Fibroblast of gingiva (primary cell): Measurements from ENCODE around the gene TIMM8B.
"Not testable (repeated sequence)": the region's sequence is repeated elsewhere in the genome, so short reads cannot be mapped to it uniquely, and the experiment has no call there.

Source experiments
- DNase-seq: peaks from one replicate; pipeline ENCODE4 v3.0.0-alpha.2; 2011; ENCODE audit warnings: low read depth

The TIMM8B gene, protein sequence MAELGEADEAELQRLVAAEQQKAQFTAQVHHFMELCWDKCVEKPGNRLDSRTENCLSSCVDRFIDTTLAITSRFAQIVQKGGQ

DNA sequence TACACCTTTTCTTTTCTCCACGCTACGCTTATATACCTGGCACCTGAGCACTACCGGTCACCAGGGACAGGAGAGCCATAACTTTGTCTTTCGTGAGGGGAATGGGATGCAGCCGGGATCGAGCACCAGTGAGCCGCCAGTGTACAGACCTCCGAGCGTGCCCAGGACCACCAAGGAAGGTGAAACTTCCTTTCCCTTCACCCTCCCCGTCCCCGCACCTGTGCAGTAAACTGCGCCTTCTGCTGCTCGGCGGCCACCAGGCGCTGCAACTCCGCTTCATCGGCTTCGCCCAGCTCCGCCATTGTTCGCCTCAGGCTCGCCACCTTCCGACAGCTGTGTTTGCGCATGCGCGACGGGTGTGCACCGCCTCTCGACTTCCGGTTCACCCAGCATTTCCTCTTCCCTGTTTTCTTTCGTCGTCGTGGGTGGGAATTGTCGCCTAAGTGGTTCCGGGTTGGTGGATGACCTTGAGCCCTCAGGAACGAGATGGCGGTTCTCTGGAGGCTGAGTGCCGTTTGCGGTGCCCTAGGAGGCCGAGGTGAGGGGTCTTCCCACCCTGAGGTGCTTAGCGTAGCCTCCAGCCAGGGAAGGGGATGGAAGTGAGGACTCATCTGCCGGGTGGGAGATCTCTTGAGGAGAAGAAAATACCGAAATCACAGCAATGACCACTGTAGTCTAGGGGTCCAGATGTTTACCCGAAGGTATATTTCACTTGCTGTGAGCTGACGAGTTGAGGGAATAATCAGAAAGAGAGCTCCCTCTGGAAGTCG is at the start of gene TIMM8B, which contains the start of gene SDHD:
TSS of gene TIMM8B (minus strand) at position 335 of the 770 bp plus-strand sequence. CDS start at position 302, 33 bp downstream.
TSS of gene SDHD (plus strand) at position 452 of the 770 bp plus-strand sequence. CDS start at position 487, 35 bp downstream.
- DNase-seq = peak; percentile 96

DNA sequence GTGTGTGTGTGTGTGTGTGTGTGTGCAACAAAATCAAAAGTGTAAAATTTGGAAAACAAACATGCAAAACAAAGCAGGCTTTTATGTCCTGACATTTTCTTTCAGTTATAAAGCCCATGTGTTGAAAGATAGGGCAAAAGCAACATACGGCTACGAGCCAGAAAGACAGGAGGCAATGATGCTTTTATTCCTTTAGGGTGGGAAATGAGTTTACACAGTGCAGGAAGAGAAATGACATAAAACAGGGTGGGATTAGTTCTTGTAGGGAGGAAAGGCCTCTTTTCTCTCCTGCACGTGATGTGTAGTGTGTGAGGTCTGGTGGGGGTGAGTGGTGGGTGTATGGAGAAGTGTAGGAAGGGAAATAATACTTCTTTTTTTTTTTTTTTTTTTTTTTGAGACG is 47.9 kb upstream of the TIMM8B start:
- DNase-seq = no peak

DNA sequence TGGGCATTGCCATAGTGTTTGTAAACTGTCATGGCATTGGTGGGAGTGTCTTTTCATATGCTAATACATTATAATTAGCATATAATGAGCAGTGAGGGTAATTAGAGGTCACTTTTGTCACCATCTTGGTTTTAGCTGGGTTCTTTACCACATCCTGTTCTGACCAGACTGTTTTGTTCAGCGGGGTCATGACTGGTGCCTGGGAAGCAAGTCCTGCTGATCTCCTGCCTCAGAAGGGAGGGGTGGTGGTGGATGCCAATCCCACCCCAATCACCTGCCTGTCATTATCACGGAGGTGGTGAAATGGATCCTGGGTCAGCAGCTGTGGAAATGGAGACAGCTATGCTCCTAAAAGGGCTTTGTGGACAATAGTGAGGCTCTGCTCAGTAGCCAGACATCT is 46.2 kb upstream of the TIMM8B start:
- no peak for DNase-seq

DNA sequence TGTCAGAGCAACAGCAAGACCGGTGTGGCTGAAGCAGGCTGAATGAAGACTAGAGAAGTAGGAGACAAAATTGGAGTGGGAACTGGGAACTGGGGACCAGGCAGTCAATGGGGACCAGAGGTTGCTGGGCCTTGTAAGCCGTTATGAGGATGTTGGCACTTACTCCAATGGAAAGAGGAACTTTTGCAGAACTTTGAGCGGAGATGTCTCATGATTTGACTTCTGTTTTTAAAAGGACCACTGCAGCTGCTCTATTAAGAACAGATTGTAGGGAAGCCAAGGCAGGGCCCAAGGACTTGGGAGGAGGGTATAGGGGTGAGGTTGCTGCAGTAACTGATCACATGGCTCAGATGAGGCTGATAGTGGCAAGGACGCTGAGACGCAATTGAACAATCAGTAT is 43.1 kb upstream of the TIMM8B start:
- no peak for DNase-seq

DNA sequence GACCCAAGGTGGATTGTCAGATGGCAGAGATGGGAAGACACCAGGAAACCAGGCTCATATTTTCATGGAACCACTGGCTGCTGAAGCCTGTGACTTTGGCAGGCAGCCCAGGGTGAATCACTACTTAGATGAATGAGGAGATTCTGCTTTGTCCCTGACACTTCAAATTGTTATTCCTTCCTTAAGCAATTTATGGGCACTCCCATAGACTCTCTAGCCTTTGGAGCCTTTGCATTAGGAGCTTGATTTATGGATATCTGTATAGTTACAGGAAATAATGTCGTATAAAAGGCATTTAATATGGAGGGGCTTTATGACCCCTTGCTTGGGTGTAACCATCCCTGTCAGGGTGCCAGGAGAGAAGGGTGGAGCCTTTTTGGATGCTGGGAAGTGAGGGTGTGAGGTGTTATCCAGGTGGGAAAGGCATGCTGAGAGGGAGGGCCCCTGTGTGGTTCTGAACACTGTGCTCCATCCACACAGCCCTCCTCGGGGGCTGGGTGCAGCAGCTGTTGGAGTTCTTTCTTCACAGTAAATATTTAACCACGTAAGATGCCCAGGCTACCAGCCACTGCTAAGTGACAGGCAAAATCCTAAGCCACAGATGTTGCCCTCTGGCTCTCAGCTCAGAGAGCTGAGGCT is 42.0 kb upstream of the TIMM8B start:
- peak; percentile 60 for DNase-seq

DNA sequence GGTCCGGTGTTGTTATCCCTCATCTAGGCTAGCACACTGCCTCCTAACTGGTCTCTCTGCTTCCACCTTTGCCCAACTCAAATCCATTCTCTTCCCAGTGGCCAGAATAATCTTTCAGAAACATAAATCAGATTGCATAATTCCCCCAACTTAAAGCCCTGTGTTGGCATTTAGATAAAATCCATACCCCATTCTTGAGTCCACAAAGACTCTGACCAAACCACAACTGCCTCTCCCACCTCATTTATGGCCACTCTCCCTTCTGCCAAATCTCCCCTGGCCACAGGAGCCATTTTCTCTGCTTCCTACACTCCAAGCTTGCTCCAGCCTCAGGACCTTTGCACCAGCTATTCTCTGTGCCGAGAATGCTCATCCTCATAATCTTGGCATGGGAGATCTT is 40.5 kb upstream of the TIMM8B start:
- no peak for DNase-seq

DNA sequence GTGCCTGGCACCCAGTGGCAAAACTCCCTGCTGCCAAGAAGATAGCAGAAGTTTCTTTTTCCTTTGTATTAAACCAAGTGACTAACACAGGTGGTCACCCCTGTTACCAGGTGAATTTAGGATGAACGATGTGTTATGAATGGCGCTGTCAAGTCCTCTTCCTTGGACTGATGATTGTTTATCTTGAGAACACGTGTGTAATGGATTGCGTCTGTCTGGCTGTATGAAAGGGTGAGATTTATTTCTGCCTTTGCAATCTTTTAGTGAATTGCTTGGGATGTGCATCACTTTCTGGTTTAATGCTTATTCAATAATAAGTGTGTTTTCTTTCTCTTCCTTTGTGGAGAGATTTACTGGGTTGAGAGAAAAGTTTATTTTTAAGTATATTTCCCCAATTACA is 36.6 kb upstream of the TIMM8B start:
- no peak for DNase-seq

DNA sequence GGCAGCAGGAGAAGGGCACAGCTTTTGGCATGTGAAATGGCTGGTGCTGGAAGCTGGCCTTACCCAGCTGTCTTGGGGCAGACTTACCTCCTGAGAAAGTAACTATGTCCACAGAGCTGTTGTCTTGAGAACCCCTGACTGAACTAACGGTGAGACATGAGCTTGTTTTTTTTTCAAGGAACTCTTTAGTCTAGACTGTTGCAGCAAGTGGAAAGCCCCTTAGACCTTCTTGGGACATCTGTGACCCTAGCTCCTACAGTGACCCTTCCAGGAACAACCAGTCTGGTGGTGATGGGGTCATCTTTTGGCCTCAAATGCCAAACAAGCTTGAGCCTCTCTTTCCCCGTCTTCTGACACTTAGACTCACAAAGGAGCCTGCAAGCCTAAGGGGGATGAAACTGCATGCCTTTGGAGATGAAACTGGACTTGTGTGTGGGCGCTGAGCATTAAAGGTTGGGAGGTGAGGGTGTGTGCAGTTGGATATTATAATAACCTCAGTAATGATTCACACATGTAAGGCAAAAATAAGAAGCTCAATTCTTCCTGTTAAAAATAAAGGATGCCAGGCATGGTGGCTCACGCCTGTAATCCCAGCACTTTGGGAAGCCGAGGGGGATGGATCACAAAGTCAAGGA is 35.5 kb upstream of the TIMM8B start:
- no peak for DNase-seq

DNA sequence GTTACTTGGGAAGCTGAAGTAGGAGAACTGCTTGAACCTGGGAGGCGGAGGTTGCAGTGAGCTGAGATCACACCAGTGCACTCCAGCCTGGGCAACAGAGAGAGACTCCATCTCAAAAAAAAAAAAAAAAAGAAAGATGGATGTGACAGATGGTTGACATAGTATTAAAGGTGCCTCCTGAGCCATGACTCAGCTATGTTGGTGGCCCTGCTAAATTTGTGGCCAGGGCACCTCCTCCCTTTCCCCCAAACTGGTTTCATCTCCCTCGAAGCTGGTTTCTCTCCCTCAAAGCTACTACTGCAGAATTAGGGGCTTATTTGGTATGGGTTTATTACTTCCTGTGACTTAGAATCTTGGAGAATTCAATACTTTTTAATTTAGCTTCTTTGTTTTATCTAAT is 31.6 kb upstream of the TIMM8B start:
- no peak for DNase-seq

DNA sequence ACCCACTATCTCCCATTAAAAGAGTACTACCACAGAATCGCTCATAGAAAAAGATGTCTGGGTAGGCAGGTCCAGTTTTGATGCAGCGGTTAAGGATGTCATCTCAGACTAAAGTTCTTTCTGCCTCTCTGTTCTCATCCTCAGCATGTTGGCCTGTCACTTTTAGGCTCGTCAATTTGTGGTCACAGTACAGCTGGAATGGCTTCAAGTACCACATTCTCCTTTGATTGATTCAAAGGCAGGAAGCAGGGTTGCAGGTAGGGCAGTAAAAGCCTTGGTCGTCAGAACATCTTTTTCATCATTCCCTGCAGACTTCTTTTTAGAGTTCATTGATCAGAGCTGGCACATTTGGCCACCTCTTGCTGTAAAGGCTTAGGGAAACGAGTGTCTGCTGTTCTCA is 28.8 kb upstream of the TIMM8B start:
- DNase-seq = no peak

DNA sequence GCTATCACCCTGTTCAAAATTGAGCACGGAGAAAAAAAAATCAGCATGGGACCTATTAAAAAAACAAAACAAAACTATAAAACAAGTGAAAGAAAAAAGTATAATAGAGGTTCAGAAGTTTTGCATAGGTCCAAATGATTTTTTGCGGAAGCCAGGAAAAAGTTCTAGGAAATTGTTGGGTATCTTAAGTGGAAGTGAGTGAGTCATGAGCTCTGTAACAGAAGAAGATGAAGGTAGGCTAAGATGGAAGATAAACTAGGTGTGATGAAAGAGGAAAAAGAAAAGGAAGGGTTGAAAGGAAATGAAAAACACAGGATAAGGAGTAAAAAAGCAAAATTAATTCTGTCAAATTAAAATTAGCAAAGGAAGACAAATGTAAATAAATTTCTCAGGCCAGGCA is 27.9 kb upstream of the TIMM8B start:
- DNase-seq = no peak

DNA sequence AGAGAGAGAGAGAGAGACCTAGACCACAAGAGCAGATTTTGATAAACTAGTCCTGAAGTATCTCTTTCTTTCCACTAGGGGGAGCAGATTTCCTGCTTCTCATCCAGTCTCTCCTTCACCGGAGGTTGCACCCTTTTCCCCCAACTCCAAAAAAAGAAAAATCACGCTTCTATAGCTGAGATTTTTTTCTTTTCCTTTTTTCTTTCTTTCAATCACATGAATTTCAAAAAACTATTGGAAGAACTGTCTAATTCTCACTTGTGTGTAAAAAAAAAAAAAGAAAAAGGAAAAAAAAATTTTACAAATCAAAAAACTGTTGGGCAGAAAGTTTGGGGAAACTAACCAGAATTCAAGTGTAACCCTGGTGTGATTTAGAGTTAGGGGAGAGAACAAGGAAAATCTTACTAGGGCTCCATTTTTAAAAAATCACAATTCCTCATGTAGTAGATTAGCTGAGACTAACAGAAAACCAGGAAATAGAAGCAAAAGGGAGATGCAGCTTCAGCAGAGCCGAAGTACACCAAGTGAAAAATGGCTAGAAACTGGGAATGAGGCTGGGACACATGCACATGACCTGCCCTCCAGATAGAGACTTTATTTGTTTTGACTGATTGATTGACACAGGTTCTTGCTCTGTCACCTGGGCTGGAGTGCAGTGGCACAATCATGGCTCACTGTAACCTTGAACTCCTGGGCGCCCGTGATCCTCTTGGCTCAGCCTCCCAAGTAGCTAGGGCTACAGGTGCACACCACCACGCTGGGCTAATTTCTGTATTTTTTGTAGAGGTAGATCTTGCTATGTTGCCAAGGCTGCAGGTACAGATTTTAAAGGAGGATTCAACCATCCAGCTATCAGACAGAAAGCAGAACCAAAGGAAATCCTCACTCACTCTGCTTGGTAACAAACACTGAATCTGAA is 27.2 kb upstream of the TIMM8B start:
- peak; percentile 59 for DNase-seq

DNA sequence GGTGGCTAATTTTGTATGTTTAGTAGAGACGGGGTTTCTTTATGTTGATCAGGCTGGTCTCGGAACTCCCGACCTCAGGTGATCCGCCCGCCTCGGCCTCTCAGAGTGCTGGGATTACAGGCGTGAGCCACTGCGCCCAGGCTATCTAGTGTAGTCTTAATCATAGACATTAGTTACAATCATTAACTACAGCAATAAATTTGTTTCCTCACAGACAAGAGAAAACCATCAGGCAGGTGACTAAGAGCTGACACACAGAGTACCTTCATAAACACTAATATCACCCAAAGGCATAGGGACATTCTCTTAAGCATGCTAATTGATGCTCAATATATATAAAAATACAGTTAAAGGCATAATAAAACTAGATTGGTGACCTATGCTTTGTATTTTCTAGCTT is 19.5 kb upstream of the TIMM8B start:
- no peak for DNase-seq

DNA sequence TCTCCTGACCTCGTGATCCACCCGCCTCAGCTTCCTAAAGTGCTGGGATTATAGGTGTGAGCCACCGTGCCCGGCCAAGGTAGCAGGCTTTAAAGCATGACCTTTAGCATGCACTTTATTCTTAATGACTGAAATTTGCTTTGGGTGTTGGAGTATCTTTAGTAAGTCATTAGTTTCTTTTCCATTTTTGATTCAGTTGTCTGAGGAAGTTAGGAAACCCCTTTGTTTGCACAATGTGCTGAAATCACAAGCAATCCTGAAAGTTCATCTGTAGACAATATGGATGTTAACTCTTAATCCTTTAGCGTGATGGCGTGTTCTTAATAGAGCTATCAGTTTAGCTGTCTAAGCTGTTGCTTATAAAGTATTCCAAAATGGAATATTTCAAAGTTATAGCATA is 16.9 kb upstream of the TIMM8B start:
- no peak for DNase-seq

DNA sequence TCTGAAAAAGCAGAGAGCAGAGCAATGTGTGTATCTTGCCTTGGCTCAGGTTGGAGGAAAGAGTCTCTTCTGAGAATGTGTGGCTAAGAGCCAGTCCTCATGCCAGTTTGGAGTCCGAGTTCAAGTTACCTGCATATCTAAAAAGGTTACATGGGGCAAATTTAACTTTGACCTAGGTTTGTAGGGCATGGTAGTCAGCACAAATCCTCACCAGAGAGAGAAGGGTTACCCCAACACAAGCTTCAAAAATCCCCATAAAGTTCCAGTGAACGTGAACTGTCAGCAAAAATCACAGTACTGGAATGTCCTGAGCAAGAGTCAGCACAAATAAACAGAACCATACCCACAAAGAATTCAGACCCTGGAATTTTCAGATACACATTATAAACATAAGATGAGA is 13.9 kb upstream of the TIMM8B start:
- DNase-seq = peak; percentile 21

DNA sequence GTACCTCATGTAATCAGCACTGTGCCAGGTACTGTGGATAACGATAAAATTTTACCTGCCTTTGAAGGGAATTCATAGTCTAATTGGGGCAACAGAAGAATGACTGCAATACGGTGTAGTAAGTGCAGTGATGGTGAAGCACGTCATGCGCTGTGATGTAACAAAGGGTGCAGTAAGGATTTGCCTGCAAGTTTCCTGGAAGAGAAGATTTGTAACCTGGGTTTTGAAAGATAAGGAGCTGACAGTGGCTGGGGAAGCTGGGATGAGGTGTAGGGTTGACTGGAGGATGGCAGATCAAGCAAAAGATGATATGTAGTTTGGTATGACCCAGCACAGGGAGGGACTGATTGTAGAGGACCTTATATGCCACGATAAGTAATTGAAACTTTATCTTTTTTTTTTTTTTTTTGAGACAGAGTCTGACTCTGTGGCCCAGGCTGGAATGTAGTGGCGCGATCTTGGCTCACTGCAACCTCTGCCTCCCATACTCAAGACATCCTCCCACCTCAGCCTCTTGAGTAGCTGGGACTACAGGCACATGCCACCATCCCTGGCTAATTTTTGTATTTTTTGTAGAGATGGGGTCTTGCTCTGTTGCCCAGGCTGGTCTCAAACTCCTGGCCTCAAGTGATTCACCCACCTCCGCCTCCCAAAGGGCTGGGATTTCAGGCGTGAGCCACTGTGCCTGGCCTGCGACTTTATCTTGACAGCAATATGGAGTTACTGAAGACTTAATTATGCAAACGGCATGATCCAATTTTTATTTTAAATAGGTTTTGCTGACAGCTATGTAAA is 11.4 kb upstream of the TIMM8B start:
- no peak for DNase-seq

DNA sequence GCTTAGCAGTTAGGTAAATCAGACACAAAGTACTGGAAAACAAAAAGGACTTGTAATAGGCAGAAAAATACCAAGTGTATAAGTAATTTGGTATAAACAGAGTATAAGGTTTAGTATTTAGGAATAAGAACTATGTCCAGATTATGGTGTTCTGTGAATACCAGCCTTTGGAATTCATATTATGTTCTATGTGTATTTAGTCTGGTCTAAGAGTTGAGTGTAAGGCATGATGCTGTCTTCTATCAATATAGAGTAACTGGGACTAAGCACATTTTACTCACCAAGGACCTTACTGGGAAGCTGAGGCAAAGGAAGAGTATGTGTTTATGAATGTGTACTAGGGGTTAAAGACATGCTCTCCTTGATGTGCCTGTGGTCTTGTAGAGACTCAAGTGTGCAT is 9.6 kb upstream of the TIMM8B start:
- DNase-seq = no peak

DNA sequence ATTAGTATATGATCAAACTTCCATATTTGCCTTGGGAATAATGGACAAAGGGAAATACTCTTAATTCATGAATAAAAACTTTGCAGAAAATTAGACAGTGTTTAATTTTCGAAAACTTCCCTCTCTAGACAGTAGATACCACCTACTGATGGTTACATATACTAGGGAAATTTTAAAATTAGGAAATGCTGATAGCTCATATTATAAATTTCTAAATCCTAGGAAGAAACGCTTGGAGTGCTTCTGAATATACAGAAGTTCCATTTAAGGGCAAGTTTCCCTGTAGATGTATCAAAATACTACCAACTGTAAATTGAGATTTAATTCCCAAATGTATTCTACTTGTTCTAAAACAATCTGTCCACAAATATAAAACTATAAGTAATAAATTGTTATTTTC is 8.7 kb upstream of the TIMM8B start:
- not testable (repeated sequence) for DNase-seq

DNA sequence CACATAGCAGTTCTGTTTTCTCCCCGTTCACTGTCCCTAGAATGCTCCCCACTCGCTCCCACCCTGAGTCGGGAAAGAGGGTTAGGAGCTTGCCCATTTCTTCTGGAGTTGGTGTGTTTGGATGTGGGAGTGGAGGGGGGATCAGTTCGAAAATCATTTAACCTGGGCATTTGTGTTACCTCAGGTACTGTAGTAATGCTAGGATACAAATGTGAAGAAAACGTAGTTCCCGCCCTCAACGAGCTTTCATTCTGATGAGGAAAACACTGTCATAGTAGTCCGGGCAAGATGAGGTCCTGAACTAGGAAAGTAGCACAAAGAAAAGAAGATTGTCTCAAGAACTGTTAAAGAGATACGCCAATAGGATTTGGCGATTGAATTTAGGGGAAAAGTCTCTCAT is 656 bp upstream of the TIMM8B start:
- DNase-seq = no peak

DNA sequence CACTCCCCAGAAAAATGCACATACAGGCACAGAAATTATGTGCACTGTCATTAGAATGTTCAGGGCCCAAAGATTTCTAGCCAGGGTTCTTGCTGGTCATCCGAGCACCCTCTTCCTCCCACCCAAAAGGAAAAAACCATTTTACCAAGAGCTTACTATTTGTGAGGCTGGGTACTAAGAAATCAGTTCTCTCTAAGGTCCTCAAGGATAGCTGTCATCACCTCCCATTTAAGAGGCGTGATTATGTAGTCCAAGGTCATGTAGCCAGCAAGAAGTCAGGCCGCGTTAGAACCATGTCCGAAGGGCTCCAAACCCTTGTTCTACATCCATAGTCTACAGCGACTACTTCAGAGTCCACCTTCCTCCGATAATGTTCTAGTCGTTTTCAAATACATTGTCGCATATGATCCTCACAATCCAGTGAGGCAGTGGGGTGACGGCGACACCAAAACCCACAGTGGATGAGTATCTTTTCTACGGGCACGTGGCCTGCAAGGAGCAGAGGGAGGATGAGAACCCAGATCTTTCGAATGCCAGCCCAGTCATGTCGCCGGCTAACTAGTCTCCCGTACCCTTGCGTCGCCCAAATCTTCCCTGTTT is 634 bp downstream of the TIMM8B start:
- peak; percentile 7 for DNase-seq

DNA sequence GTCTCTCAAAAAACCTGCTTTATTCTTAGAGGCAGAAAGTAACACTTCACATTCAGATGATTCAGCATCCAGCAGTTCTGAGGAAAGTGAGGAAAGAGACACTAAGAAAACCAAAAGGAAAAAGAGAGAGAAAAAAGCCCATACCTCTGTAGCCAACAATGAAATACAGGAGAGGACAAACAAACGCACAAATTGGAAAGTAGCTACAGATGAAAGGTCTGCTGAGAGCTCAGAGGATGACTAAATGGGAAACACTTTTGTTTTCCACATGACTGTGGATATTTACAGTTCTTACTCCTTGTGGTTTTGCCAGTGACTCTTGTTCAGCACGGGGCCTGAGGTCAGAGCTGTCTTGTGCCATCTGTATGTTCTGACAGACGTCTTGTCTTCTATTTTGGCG is 3.8 kb downstream of the TIMM8B start:
- DNase-seq = peak; percentile 66
